Measurements from ENCODE around the gene B4GALT5.
"Not testable (repeated sequence)": the region's sequence is repeated elsewhere in the genome, so short reads cannot be mapped to it uniquely, and the experiment has no call there.

The B4GALT5 gene

DNA sequence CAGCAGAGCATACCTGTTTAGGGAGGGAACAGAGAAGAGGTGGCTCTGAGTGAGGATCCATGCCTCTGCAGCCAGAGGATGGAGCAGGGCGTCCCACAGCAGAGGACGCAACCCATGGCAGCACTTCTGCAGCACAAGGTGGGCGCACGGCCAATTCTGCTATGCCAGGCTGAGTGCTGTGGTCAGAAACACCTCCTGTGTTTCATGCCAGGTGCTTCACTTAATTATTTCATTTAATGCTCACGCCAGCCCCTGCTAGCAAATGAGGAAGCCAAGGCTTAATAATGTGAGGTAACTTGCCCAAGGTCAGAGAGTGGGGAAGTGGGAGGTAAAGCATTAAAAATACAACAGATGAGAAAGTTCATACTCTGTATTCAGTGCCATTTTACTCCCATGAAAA lies 77.2 kb downstream of the B4GALT5 start:
- H3K4me3 ChIP-seq (ENCODE audit: low read length): no peak overlapping the region
- no peak for DNase-seq (ENCODE audit: low read depth, low spot score)

DNA sequence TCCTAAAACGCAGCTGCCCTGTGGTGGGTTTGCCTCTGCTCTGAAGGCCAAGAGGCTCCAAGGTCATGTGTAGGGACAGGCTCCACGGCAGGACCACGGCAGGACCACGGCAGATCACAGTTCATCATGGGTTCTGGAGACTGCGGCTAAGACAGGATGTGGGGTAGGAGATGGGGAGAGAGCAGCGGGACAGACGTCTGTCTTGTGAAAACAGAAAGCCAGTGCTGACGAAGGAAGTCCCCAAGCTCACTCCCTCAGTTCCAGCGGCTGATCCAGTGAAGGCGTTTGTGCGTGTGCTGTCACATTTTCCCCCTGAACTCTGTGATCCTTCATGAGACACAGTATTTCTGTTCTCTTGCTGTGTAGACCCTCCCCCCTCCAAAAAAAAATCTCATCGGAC lies 77.8 kb downstream of the B4GALT5 start:
- peak; percentile 44 for DNase-seq (ENCODE audit: low read depth, low spot score)
- H3K4me3 ChIP-seq (ENCODE audit: low read length): no peak overlapping the region

DNA sequence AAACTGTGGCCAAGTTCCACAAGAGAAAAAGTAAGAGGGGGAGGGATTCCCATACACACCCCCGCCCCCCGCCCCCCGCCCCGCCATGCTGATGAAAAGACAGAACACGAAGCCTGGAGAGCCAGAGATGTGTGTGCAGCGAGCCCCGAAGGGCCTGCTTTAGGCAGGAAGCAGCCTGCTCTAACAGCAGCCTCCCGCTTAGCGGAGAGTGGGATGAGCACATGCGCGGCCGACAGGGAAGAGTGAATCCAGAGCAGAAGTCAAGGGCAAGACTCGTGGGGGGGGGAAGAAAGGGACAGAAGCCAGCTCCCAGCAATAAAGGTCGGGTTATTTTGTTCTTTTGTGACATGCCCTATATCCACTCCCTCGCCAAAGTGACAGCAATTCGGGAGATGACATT lies 78.5 kb downstream of the B4GALT5 start:
- no peak overlapping the region for H3K4me3 ChIP-seq (ENCODE audit: low read length)
- no peak for DNase-seq (ENCODE audit: low read depth, low spot score)

DNA sequence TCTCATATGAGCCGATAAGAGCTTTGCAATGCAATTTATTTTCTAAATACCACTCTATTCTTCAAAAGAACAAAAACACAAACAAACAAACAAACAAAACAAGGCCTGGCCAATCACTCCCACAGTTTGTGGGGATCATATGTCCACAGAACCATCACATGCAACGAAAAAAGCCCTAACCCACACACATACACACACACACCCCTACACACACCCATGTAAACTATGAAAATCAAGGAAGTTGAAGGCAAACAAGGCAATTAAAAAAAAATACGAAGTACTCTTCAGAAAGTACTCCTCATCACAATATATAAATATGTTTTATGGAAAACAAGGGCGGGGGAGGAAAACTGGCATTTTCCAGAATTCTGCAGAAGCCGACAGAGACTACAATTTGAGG lies 79.6 kb downstream of the B4GALT5 start:
- H3K4me3 ChIP-seq (ENCODE audit: low read length): no peak overlapping the region
- DNase-seq (ENCODE audit: low read depth, low spot score): no peak

DNA sequence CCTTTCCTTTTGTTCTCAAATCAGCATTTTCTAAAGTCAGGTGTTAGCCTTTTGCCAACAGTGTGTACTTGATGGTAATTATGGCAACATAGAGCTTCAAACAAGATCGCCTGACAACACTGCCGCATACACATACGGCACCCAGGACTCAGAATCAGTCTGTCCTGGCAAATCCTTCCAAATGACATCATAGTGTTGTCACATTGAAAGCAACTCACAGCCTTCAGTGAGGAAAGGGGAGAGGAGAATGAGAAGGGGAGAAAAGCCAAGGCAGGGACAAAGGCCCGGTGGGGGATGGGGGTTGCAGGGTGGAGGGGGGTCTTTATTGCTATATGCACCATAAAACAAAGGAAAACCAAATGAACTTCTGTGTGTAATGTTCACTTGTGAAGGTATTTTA lies 80.0 kb downstream of the B4GALT5 start:
- no peak for DNase-seq (ENCODE audit: low read depth, low spot score)
- no peak overlapping the region for H3K4me3 ChIP-seq (ENCODE audit: low read length)

DNA sequence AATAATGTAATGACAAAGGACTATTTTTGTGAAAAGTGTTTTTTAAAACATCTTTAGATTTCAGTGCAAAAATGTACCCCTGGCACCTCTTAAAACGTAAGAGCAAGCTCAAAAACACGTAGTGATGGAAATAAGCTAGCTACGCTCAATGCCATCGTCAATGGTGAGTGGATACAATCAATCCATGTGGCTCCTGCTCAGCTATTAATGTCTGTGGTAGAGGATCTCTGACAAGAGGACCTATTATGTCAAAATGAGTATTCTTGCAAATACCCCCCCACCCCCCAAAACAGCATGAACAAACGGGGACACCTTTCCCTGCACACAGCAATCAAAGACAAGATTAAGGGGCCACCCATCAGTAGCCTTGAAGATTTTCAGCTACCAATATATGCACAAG lies 80.7 kb downstream of the B4GALT5 start:
- H3K4me3 ChIP-seq (ENCODE audit: low read length): no peak overlapping the region
- DNase-seq (ENCODE audit: low read depth, low spot score): no peak

DNA sequence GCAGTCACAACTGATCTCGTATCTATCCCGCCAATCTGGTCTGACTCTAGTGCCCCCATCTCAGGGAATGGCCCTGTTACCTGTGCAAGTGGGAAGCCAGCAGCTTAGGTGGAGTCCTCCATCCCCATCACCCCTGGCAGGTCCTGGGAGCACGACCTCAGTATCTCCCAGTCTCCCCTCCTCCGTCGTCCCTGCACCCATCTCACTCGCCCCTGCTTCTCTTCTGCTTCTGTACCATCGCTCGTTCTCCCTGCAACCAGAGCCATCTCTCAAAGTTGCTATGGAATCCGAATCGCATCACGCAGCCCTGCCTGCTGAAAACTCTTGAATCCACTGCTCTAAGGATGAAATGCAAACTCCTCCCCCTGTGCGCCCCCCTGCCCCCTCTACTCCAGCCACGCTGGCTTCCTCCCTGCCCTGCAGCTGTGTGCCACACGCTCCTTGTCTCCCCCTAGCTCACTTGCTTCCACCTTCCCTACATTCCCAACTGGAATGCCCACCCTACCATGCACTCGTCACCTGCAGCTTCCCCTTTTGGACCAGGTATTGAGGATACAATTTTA lies 81.7 kb downstream of the B4GALT5 start:
- no peak for DNase-seq (ENCODE audit: low read depth, low spot score)
- H3K4me3 ChIP-seq (ENCODE audit: low read length): no peak overlapping the region

DNA sequence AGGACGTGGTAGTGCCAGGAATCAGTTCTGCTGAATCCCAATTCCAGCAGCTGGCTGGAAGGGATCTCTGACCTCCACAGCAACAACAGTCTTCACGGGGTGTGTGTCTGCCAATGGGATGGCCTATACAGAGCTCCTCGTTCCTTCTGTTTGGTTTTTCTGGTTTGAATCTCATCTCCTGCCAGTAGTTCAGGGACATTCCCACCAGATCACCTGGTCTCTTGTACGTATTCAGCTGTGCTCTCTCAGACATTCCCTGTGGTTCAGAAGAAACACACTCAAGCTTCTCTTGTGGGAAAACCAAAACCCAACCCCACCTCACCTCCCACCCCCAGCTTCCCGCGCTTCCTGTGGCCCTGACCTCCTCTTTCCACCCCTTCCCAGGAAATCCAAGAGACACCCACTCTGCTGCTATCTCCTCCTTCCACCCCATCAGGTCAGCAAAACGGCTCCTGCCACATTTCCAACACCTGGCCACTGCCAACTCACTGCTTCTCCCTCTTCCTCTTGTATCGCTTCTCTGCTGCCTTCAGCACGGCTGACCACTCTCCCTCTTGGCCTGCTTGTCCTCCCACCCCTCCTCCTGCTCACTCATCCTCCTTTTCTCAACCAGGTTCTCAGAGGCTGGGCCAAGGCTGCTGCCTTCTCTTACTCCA lies 82.5 kb downstream of the B4GALT5 start:
- DNase-seq (ENCODE audit: low read depth, low spot score): no peak
- H3K4me3 ChIP-seq (ENCODE audit: low read length): no peak overlapping the region

DNA sequence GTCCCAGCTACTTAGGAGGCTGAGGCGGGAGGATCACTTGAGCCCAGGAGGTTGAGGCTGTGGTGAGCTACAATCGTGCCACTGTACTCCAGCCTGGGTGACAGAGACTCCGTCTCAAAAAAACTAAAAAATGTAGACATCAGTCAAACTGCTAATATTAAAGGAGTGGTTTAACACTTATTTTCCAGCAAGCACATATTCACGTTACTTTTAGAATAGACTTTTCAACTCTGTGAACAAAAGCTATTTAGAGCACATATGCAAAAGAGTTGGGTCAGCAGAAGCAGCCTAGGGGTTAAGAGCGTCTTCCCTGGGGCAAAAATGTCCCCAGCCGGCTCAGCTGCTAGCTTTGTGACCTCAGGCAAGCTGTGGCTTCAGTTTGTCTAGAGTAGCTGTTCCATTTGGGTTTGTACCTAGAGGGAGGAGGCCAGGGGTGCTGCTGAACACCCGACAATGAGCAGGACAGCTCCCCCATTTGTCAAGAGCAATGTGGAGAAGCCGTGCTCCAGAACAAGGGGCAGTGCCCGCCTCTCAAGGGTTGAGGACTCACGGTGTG lies 83.2 kb downstream of the B4GALT5 start:
- no peak overlapping the region for H3K4me3 ChIP-seq (ENCODE audit: low read length)
- DNase-seq (ENCODE audit: low read depth, low spot score): no peak

DNA sequence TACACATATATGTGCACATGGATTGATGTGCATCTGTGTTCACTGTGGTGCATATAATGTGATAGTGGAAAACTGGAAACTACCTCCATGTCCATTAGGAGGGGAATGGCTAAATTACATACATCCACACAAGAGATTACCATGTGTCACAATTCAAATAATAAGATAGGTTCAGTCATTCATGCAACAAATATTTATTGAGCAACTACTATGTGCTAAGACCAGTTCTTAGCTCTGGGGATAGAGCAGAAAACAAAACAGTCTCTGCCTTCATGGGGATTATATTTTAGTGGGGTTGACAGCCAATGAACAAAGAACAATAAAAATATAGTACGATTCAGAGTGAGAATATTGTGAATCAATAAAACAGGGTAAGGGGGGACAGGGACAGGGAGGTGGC lies 84.1 kb downstream of the B4GALT5 start:
- H3K4me3 ChIP-seq (ENCODE audit: low read length): no peak overlapping the region
- DNase-seq (ENCODE audit: low read depth, low spot score): no peak

DNA sequence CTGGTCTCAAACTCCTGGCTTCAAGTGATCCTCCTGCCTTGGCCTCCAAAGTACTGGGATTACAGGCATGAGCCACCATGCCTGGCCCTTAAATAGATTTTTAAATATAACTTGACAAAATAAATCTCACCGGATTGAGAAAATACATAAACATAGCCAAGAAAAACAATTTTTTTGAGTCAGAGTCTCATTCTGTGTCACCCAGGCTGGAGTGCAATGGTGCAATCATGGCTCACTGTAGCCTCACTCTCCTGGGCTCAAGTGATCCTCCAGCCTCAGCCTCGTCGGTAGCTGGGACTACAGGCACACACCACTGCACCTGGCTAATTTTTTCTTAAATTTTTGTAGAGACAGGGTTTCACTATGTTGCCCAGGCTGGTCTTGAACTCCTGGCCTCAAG lies 85.4 kb downstream of the B4GALT5 start:
- not testable (repeated sequence) for H3K4me3 ChIP-seq (ENCODE audit: low read length); DNase-seq (ENCODE audit: low read depth, low spot score)

DNA sequence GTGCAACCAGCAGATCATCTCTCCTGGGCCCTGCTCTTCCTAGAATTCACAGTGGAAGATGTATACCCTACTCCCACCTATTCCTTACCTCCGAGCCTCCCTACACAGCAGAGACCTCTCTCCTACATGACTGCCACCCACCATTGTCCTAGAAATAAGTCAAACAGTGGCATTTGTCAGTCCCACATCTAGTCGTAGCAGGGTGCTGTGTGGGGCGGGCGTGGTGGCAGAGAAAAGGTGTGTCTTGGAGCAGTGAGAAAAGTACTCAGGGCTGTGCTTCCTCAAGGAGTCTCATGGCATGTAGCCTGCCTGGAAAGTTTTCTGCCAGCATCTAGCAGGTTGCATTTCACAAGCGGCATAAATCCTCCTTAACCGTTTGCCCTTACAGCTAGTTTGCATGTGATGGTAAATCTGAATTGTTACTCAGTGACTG lies 86.3 kb downstream of the B4GALT5 start:
- H3K4me3 ChIP-seq (ENCODE audit: low read length): no peak overlapping the region
- no peak for DNase-seq (ENCODE audit: low read depth, low spot score)

DNA sequence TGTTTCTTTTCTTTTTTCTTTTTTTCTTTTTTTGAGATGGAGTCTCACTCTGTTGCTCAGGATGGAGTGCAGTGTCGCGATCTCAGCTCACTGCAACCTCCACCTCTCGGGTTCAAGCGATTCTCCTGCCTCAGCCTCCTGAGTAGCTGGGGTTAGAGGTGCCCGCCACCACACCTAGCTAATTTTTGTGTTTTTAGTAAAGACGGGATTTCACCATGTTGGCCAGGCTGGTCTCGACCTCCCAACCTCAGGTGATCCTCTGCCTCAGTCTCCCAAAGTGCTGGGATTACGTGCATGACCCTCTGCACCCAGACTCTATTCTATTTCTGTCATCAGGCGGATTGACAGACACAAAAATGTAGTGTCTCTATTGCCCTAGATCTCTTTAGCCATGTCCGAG lies 88.7 kb downstream of the B4GALT5 start:
- not testable (repeated sequence) for H3K4me3 ChIP-seq (ENCODE audit: low read length); DNase-seq (ENCODE audit: low read depth, low spot score)

DNA sequence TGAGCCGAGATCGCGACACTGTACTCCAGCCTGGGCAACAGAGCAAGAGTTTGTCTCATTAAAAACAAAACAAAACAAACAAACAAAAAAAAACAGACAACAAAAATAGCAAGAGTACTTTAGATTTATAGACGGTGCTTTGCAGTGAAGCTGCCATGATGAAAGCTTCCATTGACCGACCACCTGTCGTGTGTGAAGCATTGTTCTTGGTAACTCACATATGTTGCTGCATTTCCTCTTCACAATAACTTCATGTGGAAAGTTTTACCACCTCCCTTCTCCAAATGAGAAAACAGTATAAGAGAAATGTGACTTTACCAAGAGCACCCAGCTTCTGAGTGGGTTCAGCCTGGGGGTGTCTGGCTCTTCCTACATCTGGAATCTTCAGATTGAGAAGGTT lies 89.4 kb downstream of the B4GALT5 start:
- no peak overlapping the region for H3K4me3 ChIP-seq (ENCODE audit: low read length)
- no peak for DNase-seq (ENCODE audit: low read depth, low spot score)

DNA sequence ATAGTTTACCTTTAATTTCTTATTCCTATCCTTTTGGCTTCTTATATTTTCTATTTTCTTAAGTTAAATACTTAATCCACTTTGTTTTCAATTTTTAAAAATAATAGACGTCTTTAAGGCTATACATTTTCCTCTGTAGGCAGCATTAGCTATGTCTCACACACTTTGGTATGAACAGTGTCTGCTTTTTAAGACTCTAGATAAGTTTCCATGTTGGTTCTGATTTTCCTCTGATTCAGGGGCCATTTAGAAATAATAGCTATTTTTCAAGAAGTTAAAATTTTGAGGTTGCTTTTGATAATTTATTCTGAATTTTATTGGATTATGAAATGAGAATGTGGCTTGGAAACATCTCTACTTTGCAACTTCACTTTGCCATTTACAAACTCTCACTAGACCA lies 91.4 kb downstream of the B4GALT5 start:
- no peak for DNase-seq (ENCODE audit: low read depth, low spot score)
- no peak overlapping the region for H3K4me3 ChIP-seq (ENCODE audit: low read length)

DNA sequence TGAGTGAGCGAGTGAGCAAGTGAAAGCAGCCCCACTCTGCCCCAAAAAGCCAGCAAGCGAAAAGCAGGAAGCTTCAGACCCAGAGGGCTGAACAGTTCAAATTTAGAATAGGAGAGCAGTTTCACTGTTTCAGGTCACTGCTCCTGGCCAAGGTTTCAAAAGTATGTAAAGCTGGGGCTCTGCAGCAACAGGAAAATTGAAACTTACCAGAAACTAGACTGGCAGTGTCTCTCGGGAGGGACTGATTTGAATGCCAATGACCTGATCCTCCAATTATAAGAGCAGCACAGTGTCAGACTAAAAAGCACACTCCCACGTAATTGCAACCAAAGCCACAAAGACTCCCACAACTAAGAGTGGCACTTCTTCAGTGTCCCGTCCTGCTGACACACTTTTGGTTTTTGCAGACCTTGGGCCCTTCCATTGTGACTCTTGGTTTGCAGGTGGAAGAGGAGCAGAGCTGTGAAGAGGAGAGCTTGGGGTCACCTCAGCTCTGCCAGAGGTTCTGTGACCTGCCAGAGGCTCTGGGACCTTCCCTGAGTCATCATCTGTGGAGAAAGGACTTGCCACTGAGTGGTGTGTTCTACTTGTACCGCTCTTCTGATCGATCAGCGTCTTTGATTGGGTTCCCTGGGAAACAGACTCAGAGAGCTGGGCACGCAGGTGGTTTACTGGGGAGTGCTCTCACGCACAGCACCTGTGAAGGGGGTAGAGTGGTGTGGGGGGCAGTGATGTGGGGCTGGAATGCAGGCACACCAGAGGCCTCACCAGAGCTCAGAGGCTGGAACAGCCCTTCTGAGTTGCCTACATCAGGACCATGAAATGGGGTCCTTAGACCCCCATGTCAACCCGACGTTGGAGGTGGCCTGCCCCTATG lies 93.1 kb downstream of the B4GALT5 start:
- DNase-seq (ENCODE audit: low read depth, low spot score): no peak
- no peak overlapping the region for H3K4me3 ChIP-seq (ENCODE audit: low read length)

DNA sequence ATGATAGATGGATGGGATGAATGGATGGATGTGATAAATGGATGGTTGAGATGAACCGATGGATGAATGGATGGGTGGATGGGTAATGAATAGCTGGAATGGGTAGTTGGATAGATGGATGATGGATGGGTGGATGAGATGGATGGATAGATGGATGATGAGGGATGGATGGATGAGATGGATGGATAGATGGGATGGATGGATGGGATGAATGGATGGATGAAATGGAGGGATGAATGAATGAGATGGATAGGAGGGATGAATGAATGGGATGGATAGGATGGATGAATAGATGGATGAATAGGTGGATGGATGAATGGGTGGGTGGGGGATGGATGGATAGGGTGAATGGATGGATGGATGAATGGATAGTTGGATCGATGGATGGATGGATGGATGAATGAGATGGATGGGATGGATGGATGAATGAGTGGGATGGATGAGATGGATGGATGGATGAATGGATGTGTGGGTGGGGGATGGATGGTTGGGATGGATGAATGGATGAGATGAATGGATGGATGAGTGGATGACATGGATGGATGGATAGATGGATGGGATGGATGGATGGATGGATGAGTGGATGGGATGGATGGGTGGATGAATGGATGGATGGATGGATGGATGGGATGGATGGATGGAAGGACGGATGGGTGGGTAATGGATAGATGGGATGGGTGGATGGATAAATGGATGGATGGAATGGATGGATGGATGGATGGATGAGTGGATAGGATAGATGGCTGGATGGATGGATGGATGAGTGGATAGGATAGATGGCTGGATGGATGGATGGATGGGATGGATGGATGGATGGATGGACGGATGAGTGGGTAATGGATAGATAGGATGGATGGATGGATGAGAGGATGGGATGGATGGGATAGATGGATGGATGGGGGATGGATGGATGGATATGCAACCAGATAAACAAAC lies 94.3 kb downstream of the B4GALT5 start:
- H3K4me3 ChIP-seq (ENCODE audit: low read length): no peak overlapping the region
- no peak for DNase-seq (ENCODE audit: low read depth, low spot score)

DNA sequence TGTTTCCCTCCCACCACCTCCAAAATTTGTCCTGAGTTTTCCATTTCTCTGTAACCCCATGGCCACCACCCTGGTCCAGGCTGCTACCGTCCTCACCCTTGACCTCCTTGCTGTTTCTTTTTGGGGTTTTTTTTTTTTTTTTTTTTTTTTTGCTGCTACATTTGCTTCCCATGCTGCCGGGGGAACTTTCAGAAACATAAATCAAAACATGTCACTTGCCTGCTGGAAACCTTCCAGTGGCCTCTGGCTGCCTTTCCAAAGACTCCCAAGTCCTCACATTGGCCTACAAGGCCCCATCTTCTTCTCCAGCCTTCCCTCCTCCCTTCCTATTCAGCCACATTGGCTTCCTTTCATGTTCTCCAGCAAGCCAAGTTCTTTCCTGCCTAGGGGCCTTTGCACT lies 95.4 kb downstream of the B4GALT5 start:
- no peak for DNase-seq (ENCODE audit: low read depth, low spot score)
- H3K4me3 ChIP-seq (ENCODE audit: low read length): no peak overlapping the region

DNA sequence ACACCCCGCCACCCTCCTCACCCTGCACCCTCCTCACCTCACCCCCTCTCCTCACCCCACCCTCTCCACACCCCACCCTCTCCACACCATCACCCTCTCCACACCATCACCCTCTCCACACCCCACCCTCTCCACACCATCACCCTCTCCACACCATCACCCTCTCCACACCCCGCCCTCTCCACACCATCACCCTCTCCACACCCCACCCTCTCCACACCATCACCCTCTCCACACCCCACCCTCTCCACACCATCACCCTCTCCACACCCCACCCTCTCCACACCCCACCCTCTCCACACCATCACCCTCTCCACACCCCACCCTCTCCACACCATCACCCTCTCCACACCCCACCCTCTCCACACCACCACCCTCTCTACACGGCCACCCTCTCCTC lies 96.3 kb downstream of the B4GALT5 start:
- DNase-seq (ENCODE audit: low read depth, low spot score); H3K4me3 ChIP-seq (ENCODE audit: low read length): not testable (repeated sequence)

Measured in Jurkat, Clone E6-1 (cell line).